Ishikawa (cell line): Measurements from ENCODE around the gene CARMIL1.

ENCODE experiments used
- EGR1 ChIP-seq: IDR thresholded peaks from 2 replicates; pipeline ENCODE4 v1.6.1; 2012
- EP300 ChIP-seq: IDR thresholded peaks from 2 replicates; pipeline ENCODE4 v1.6.1; 2012; ENCODE audit warnings: borderline replicate concordance
- REST ChIP-seq: IDR thresholded peaks from 2 replicates; pipeline ENCODE4 v1.6.1; 2012; ENCODE audit warnings: low read depth, mild to moderate bottlenecking

DNA sequence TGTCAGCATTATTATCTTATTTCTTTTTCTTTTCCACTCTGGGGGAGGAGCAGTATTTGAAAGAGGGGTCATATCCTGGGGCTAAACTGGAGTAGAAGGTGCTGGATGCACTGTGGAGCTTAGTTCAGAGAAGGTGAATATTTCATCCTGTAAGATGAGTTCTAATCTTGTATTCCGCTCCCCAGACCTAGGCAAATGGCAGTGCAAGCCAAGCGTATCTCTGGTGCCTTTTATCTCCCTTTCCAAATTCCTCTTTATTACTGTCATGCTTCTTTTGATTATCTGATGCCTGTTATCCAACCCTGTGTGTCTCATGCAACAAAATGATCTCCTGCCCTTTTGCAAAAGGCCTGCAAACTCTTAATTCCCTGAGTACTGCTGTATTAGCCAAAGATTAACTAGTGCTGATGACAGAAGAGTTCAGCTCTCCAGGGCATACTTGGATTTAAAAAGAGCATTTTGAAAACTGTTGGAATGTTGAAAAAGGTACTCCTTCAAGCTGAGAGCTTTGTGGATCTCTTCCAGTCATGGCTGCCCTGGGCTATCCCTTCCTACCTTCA, 138.0 kb downstream of the CARMIL1 start:
- TF ChIP-seq REST: no peak
- TF ChIP-seq EP300: no peak
- TF ChIP-seq EGR1: no peak
